Mesothelial cell of epicardium (in vitro differentiated cells): ENCODE results near the gene ERCC6L2. TPM values are rescaled to one million over a fixed set of nuclear protein-coding genes. Genes with fewer than 3 reads are reported as not detected.

Experiments used
- DNase-seq, 2 experiments: peaks; one replicate each; pipeline ENCODE4 v3.0.0; 2021; ENCODE audit warnings: low spot score in 2 of 2; ENCODE audit not compliant: unreplicated experiment in 2 of 2
- H3K27ac Mint-ChIP-seq: 2 replicates; pipeline ENCODE4 v1.8.0; 2021; ENCODE audit warnings: mixed read lengths
- H3K27me3 Mint-ChIP-seq: 2 replicates; pipeline ENCODE4 v1.8.0; 2021; ENCODE audit warnings: low read depth, mixed read lengths
- H3K36me3 Mint-ChIP-seq: 2 replicates; pipeline ENCODE4 v1.8.0; 2021; ENCODE audit warnings: mixed read lengths
- H3K4me1 Mint-ChIP-seq: 2 replicates; pipeline ENCODE4 v1.8.0; 2021; ENCODE audit warnings: mixed read lengths
- H3K4me3 Mint-ChIP-seq: 2 replicates; pipeline ENCODE4 v1.8.0; 2021; ENCODE audit warnings: mild to moderate bottlenecking, moderate library complexity, mixed read lengths
- H3K9me3 Mint-ChIP-seq: 2 replicates; pipeline ENCODE4 v1.8.0; 2021; ENCODE audit warnings: mixed read lengths
- total RNA-seq: library from RNA; stranded (reverse); gene quantifications from 3 replicates; pipeline ENCODE4 v1.2.1, GENCODE V29; 2021
- TF ChIP-seq, protein P1 (sequence below): fragments of 200-600 bp; sonication (generic); IDR thresholded peaks from one replicate; pipeline ENCODE4 v1.5.0; 2021; ENCODE audit warnings: antibody characterized with exemption; ENCODE audit not compliant: unreplicated experiment

ERCC6L2 gene
- total RNA-seq, 1 donor from 2014 or later = 63.1 TPM

GRCh38 chr9:96006296-96006879, 130.9 kb downstream of the ERCC6L2 start:
- Mint-ChIP-seq H3K4me1 (no peaks in the 10 kb centered on the region), H3K27ac (no peak overlapping the region), H3K27me3 (no peaks in the 10 kb centered on the region), H3K9me3 (peaks cover 8% of the 10 kb centered on the region), H3K36me3 (peaks cover 33% of the 10 kb centered on the region), H3K4me3 (no peak overlapping the region)
- no peak for DNase-seq
- TF ChIP-seq, protein P1, sequence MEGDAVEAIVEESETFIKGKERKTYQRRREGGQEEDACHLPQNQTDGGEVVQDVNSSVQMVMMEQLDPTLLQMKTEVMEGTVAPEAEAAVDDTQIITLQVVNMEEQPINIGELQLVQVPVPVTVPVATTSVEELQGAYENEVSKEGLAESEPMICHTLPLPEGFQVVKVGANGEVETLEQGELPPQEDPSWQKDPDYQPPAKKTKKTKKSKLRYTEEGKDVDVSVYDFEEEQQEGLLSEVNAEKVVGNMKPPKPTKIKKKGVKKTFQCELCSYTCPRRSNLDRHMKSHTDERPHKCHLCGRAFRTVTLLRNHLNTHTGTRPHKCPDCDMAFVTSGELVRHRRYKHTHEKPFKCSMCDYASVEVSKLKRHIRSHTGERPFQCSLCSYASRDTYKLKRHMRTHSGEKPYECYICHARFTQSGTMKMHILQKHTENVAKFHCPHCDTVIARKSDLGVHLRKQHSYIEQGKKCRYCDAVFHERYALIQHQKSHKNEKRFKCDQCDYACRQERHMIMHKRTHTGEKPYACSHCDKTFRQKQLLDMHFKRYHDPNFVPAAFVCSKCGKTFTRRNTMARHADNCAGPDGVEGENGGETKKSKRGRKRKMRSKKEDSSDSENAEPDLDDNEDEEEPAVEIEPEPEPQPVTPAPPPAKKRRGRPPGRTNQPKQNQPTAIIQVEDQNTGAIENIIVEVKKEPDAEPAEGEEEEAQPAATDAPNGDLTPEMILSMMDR = no peak

DNA sequence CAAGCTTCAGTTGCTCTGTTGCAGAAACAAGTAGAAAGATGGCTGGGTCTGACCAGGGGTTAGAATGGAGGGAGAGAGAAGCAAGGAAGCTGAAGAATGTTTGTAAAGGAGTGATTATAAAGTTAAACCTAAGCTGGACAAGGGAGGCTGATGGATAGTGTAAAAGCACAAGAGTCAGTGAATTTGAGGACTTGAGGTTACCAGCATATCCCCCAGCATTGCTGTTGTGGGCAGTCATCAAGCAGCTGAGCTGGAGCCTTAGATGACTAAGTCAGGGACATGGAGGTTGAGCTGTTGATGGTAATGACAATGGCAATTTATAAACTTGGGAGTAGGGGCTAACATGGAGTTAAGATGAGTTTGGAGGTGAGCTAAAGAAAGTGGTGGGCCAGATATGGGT, 131.5 kb downstream of the ERCC6L2 start:
- H3K36me3 Mint-ChIP-seq = peaks cover 36% of the 10 kb centered on the region
- TF ChIP-seq, protein P1 = no peak
- no peaks in the 10 kb centered on the region for H3K27me3 Mint-ChIP-seq
- no peak overlapping the region for H3K4me3 Mint-ChIP-seq
- no peak overlapping the region for H3K27ac Mint-ChIP-seq
- H3K4me1 Mint-ChIP-seq = no peaks in the 10 kb centered on the region
- DNase-seq = no peak
- peaks cover 8% of the 10 kb centered on the region for H3K9me3 Mint-ChIP-seq

- Mint-ChIP-seq H3K27me3 (no peaks in the 10 kb centered on the region), H3K4me1 (no peaks in the 10 kb centered on the region), H3K9me3 (no peaks in the 10 kb centered on the region), H3K4me3 (no peak overlapping the region), H3K27ac (no peak overlapping the region), H3K36me3 (peaks cover 28% of the 10 kb centered on the region)
- DNase-seq = no peak
- TF ChIP-seq, protein P1 = no peak
These were observed 133.2 kb downstream of the ERCC6L2 start for GRCh38 chr9:96008502-96009222.

- H3K4me3 Mint-ChIP-seq = no peak overlapping the region
- TF ChIP-seq, protein P1 = no peak
- no peak overlapping the region for H3K27ac Mint-ChIP-seq
- H3K27me3 Mint-ChIP-seq = no peaks in the 10 kb centered on the region
- no peak for DNase-seq
- H3K36me3 Mint-ChIP-seq = peaks cover 30% of the 10 kb centered on the region
- H3K4me1 Mint-ChIP-seq = no peaks in the 10 kb centered on the region
- no peaks in the 10 kb centered on the region for H3K9me3 Mint-ChIP-seq
These were observed 133.7 kb downstream of the ERCC6L2 start for GRCh38 chr9:96009223-96009602.

DNA sequence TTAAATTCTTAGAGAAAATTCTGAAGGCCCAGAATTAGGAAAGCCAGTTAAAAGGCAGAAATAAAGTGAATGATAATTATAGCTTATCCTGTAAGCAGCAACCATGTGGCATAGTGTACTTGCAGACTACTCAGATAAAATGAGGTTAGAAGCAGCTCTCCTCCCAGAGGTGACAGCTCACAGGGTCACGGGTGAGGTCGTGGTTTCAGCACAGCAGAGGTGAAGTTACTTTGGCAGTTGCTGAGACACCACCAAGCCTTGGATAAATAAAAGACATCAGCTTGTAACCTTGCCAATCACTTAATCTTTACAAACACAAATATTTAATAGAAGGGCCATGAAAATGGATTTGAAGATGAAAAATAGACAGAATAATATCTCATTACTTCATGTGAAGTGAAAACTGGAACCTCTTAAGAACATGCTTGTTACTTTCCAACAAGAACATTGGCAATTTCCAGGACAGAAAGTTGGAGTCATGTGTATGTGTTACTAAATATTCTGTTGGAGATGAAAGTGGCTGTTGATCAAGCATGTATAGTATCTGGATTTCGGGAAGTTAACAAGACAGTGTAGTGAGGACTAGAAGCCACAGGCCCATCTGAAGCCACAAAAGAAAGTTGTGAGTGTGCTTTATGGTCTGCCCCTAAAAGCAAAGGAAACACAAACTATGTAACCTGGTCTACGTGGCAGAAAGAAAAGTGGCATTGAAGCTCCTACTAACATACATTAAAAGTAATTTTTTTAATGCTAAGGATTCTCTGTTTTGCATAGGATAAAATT, 134.4 kb downstream of the ERCC6L2 start:
- DNase-seq = no peak
- H3K27me3 Mint-ChIP-seq = no peaks in the 10 kb centered on the region
- H3K36me3 Mint-ChIP-seq = peaks cover 27% of the 10 kb centered on the region
- TF ChIP-seq, protein P1 = no peak
- H3K9me3 Mint-ChIP-seq = no peaks in the 10 kb centered on the region
- no peaks in the 10 kb centered on the region for H3K4me1 Mint-ChIP-seq
- no peak overlapping the region for H3K4me3 Mint-ChIP-seq
- H3K27ac Mint-ChIP-seq = no peak overlapping the region
